NCI-H187 (cell line): Measurements from ENCODE around the gene TMEM72.

ENCODE experiments used
- DNase-seq, 2 experiments: peaks; one replicate each; lab custom pipeline; 2025; lab: John Stamatoyannopoulos, UW

TMEM72 gene

GRCh38 chr10:44934416-44935200 lies 23.5 kb downstream of the TMEM72 start:
- DNase-seq, result no peak

GRCh38 chr10:44935201-44935965 lies 24.2 kb downstream of the TMEM72 start:
- DNase-seq, result no peak

GRCh38 chr10:44935966-44936295 lies 24.8 kb downstream of the TMEM72 start:
- no peak for DNase-seq

- DNase-seq, result no peak
Measured at GRCh38 chr10:44936314-44936975, 25.3 kb downstream of the TMEM72 start.

GRCh38 chr10:44937196-44938005 lies 26.3 kb downstream of the TMEM72 start:
- no peak for DNase-seq

- no peak for DNase-seq
Measured at GRCh38 chr10:44938956-44939355, 27.8 kb downstream of the TMEM72 start.

- DNase-seq, result no peak
Measured at GRCh38 chr10:44939691-44940401, 28.7 kb downstream of the TMEM72 start.

GRCh38 chr10:44944354-44944753 lies 33.2 kb downstream of the TMEM72 start:
- DNase-seq, result no peak

GRCh38 chr10:44946205-44946604 lies 35.1 kb downstream of the TMEM72 start:
- DNase-seq, result no peak

- no peak for DNase-seq
Measured at GRCh38 chr10:44947371-44948152, 36.4 kb downstream of the TMEM72 start.

- no peak for DNase-seq
Measured at GRCh38 chr10:44948642-44949041, 37.5 kb downstream of the TMEM72 start.

- DNase-seq, result no peak
Measured at GRCh38 chr10:44949127-44949802, 38.1 kb downstream of the TMEM72 start.

- no peak for DNase-seq
Measured at GRCh38 chr10:44949915-44950314, 38.8 kb downstream of the TMEM72 start.

GRCh38 chr10:44950326-44951225 lies 39.4 kb downstream of the TMEM72 start:
- DNase-seq, result no peak

GRCh38 chr10:44951576-44952226 lies 40.6 kb downstream of the TMEM72 start:
- DNase-seq, result no peak

GRCh38 chr10:44952779-44953231 lies 41.7 kb downstream of the TMEM72 start:
- DNase-seq, result no peak

- no peak for DNase-seq
Measured at GRCh38 chr10:44954042-44954441, 42.9 kb downstream of the TMEM72 start.

- no peak for DNase-seq
Measured at GRCh38 chr10:44954962-44955361, 43.8 kb downstream of the TMEM72 start.
